GM13976 (cell line): ENCODE measurements around the gene ATOX1.

Experiments
- DNase-seq: peaks from one replicate; pipeline ENCODE4 v3.0.0; 2012; ENCODE audit warnings: low spot score
- in situ Hi-C: fragments of 300-500 bp; cut with MboI; formaldehyde crosslinking; loops from one replicate; pipeline ENCODE4 v1.12.0; 2022; ENCODE audit warnings: low sequenced_read_pairs, mixed read lengths, inconsistent platforms; ENCODE audit not compliant: unreplicated experiment
- TF ChIP-seq, protein P1 (sequence below): IDR thresholded peaks from 2 replicates; pipeline ENCODE4 v1.5.1; 2012; ENCODE audit warnings: borderline replicate concordance, mild to moderate bottlenecking; ENCODE audit not compliant: insufficient read depth; ENCODE audit errors: extremely low read depth, missing control alignments, control extremely low read depth

ATOX1 gene

DNA sequence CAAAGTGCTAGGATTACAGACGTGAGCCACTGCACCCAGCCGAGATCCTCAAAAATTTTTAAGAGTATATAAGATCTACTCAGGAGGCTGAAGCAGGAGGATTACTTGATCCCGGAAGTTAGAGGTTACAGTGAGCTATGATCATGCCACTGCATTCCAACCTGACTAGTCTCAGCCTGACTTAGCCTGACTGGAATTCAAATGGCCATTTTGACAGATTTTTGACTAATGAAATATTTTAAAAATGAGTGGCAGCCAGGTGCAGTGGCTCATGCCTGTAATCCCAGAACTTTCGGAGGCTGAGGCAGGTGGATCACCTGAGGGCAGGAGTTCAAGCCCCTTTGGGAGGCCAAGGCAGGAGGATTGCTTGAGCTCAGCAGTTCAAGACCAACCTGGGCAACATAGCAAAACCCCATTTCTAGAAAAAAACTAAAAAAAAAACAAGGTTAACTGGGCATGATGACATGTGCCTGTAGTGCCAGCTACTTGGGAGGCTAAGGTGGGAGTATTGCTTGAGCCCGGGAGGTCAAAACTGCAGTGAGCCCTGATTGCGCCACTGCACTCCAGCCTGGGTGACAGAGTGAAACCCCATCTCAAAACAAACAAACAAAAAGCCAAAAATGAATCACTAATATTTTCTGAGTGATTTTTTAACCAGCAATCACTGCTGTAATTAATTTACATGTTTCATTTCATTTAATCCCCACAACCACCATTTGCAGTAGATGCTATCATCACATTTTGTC is 16.6 kb downstream of the ATOX1 start:
- TF ChIP-seq, protein P1, sequence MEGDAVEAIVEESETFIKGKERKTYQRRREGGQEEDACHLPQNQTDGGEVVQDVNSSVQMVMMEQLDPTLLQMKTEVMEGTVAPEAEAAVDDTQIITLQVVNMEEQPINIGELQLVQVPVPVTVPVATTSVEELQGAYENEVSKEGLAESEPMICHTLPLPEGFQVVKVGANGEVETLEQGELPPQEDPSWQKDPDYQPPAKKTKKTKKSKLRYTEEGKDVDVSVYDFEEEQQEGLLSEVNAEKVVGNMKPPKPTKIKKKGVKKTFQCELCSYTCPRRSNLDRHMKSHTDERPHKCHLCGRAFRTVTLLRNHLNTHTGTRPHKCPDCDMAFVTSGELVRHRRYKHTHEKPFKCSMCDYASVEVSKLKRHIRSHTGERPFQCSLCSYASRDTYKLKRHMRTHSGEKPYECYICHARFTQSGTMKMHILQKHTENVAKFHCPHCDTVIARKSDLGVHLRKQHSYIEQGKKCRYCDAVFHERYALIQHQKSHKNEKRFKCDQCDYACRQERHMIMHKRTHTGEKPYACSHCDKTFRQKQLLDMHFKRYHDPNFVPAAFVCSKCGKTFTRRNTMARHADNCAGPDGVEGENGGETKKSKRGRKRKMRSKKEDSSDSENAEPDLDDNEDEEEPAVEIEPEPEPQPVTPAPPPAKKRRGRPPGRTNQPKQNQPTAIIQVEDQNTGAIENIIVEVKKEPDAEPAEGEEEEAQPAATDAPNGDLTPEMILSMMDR = no peak
- in situ Hi-C loops = loop anchor here (5.0 kb wide), 1 partner anchor 80 kb away; no protein-coding TSS in a partner anchor
- no peak for DNase-seq

GRCh38 chr5:151740958-151741373 is 17.5 kb downstream of the ATOX1 start:
- TF ChIP-seq, protein P1 = no peak
- in situ Hi-C loops = loop anchor here (5.0 kb wide), 1 partner anchor 79 kb away; no protein-coding TSS in a partner anchor

DNA sequence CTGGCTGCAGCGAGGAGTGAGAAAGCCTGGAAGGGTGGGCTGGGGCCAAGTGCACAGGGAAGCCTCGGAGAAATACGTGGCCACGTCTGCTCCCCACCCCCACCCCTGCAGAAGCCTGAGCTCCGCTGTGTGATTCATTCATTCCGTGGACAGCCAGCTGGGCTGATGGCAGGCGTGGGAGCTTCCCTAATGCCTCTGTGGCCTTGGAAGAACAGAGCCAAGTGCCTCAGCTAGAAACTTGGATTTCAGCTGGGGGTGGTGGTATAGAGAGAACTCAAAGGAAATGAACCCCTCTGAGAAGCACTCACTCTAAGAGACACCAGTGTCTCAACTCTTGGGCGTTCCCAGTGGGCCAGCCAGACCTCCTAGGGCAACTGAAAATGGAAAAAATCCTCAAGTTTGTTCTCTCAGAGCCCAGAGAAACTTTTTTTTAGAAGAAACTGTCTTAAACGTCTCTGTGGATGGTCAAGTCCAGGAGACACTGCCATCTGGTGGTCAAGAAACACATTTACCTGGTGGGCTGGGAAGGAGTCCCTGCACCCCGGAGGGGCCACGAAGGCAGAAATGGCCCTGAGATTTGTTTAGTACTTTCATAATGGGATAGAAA is 18.0 kb downstream of the ATOX1 start:
- in situ Hi-C loops = loop anchor here (5.0 kb wide), 1 partner anchor 78 kb away; no protein-coding TSS in a partner anchor
- TF ChIP-seq, protein P1 = peak; percentile 64

More at GRCh38 chr5:151740958-151741373, 17.5 kb downstream of the ATOX1 start:
- DNase-seq = no peak

DNA sequence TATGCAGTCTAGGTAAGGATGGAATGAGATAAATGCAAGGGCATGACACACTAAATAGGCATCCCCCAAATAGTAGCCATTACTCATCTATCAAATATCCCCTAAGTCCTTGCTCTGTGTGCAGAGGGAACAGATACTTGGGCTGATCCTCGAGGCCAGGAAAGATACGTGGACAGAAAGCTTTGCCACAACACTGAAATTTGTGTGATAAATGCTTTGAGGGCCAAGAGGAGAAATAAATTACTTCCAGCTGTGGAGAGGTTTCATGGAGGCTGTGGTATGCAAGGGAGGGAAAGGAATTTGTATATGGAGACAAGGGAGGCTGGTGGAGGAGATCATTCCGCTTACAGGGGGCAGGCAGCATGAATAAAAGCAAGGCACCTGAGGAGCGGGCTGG is 18.5 kb downstream of the ATOX1 start:
- in situ Hi-C loops = loop anchor here (5.0 kb wide), 1 partner anchor 78 kb away; no protein-coding TSS in a partner anchor
- TF ChIP-seq, protein P1 = no peak
- no peak for DNase-seq

More for the DNA sequence above, 18.0 kb downstream of the ATOX1 start:
- peak; percentile 67 for DNase-seq

DNA sequence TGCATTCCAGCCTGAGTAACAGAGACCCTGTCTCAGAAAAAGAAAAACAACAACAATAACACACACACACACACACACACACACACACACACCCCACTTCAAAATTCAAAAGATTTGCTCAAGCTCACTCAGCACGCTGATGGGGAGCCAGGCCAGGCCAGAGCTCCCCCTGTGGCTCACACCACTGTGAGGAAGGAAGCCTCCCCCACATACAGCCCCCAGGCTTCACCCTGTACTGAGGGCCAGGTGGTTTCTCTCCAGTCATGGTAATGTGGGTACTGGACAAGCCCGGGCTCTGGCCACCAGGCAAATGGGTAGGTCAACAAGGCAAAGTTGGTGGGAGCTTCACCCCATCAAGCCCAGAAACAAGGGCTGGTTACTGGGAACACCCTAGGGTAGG is 19.0 kb downstream of the ATOX1 start:
- TF ChIP-seq, protein P1 = no peak
- DNase-seq = no peak
- in situ Hi-C loops = no loop called here

DNA sequence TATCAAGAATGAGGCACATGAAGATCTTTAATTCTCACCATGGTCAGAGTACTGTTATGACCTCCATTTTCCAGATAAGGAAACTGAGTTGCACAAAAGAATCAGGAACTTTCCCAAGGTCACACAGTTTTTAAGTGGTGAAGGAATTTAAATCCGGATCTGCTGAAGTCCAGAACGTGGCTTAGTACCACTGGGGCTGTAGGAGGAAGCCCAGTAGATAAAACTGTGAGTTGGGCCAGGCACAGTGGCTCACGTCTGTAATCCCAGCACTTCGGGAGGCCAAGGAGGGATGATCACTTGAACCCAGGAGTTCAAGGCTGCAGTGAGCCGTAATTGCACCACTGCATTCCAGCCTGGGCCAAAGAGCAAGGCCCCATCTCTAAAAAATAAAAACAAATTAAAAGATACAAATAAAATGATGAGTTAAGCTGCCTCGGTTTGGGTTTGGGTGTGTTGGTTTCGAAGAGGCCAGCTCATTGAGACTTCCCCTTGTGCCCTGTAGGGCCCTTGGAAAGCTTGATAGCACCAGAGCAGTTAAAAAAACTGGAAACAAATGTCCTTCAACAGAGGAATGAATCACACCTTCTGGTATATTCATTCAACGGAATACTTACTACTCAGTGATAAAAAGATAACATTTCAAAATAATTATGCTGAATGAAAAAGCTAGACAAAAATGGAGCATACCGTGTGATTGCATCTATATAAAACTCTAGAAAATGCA is 20.1 kb downstream of the ATOX1 start:
- TF ChIP-seq, protein P1 = no peak
- in situ Hi-C loops = no loop called here

More for the DNA sequence above, 20.1 kb downstream of the ATOX1 start:
- DNase-seq = no peak
